ENCODE measurements around the gene ZC2HC1B.
"Not testable (repeated sequence)": the region's sequence is repeated elsewhere in the genome, so short reads cannot be mapped to it uniquely, and the experiment has no call there.

Gene ZC2HC1B

GRCh38 chr6:143871202-143871730, 7.0 kb downstream of the ZC2HC1B start:
- not testable (repeated sequence) for DNase-seq (ENCODE audit: low spot score)

- DNase-seq (ENCODE audit: low spot score), result peak; percentile 24
These were observed 7.9 kb downstream of the ZC2HC1B start for GRCh38 chr6:143872201-143872600.

GRCh38 chr6:143873600-143873999, 9.3 kb downstream of the ZC2HC1B start:
- not testable (repeated sequence) for DNase-seq (ENCODE audit: low spot score)

- not testable (repeated sequence) for DNase-seq (ENCODE audit: low spot score)
These were observed 10.2 kb downstream of the ZC2HC1B start for GRCh38 chr6:143874503-143874902.

GRCh38 chr6:143877584-143878271, 13.5 kb downstream of the ZC2HC1B start:
- DNase-seq (ENCODE audit: low spot score), result no peak

- no peak for DNase-seq (ENCODE audit: low spot score)
These were observed 14.0 kb downstream of the ZC2HC1B start for GRCh38 chr6:143878272-143878760.

- DNase-seq (ENCODE audit: low spot score), result no peak
These were observed 16.1 kb downstream of the ZC2HC1B start for GRCh38 chr6:143880412-143880811.

GRCh38 chr6:143882401-143882930, 18.2 kb downstream of the ZC2HC1B start:
- DNase-seq (ENCODE audit: low spot score), result no peak

- no peak for DNase-seq (ENCODE audit: low spot score)
These were observed 20.1 kb downstream of the ZC2HC1B start for GRCh38 chr6:143884216-143884900.

GRCh38 chr6:143885116-143885515, 20.8 kb downstream of the ZC2HC1B start:
- DNase-seq (ENCODE audit: low spot score), result no peak

- no peak for DNase-seq (ENCODE audit: low spot score)
These were observed 30.4 kb downstream of the ZC2HC1B start for GRCh38 chr6:143894655-143895054.

- DNase-seq (ENCODE audit: low spot score), result no peak
These were observed 32.0 kb downstream of the ZC2HC1B start for GRCh38 chr6:143896126-143896860.

GRCh38 chr6:143900358-143900757, 36.1 kb downstream of the ZC2HC1B start:
- DNase-seq (ENCODE audit: low spot score), result no peak

GRCh38 chr6:143901885-143902750, 37.8 kb downstream of the ZC2HC1B start:
- DNase-seq (ENCODE audit: low spot score), result no peak

- DNase-seq (ENCODE audit: low spot score), result no peak
These were observed 38.6 kb downstream of the ZC2HC1B start for GRCh38 chr6:143902827-143903226.

- no peak for DNase-seq (ENCODE audit: low spot score)
These were observed 46.8 kb downstream of the ZC2HC1B start for GRCh38 chr6:143911028-143911427.

- DNase-seq (ENCODE audit: low spot score), result no peak
These were observed 48.4 kb downstream of the ZC2HC1B start for GRCh38 chr6:143912671-143913070.

GRCh38 chr6:143917026-143917425, 52.8 kb downstream of the ZC2HC1B start:
- DNase-seq (ENCODE audit: low spot score), result not testable (repeated sequence)

- no peak for DNase-seq (ENCODE audit: low spot score)
These were observed 64.6 kb downstream of the ZC2HC1B start for GRCh38 chr6:143928853-143929252.

- DNase-seq (ENCODE audit: low spot score), result no peak
These were observed 65.7 kb downstream of the ZC2HC1B start for GRCh38 chr6:143929975-143930374.

GRCh38 chr6:143934331-143934730, 70.1 kb downstream of the ZC2HC1B start:
- DNase-seq (ENCODE audit: low spot score), result no peak
